GM23248 (cell line): ENCODE data around the gene NFX1. TPM values are rescaled to one million over a fixed set of nuclear protein-coding genes. Genes with fewer than 3 reads are reported as not detected.

ENCODE experiments used
- DNase-seq: peaks from one replicate; pipeline ENCODE4 v3.0.0-alpha.2; 2015
- H2AFZ ChIP-seq: fragments of 200-600 bp; sonication (generic); 2 replicates; pipeline ENCODE4 v1.6.1; 2016; ENCODE audit warnings: antibody characterized with exemption
- H3F3A ChIP-seq: fragments of 200-600 bp; sonication (generic); 2 replicates; pipeline ENCODE4 v1.6.1; 2016; ENCODE audit warnings: mild to moderate bottlenecking, antibody characterized with exemption, mixed run types; ENCODE audit not compliant: insufficient read depth
- H3K27ac ChIP-seq: fragments of 200-600 bp; sonication (generic); 2 replicates; pipeline ENCODE4 v1.5.1; 2016; ENCODE audit warnings: mild to moderate bottlenecking
- H3K27me3 ChIP-seq: fragments of 200-600 bp; sonication (generic); replicated peaks from 2 replicates; pipeline ENCODE4 v1.6.1; 2016; ENCODE audit warnings: mild to moderate bottlenecking; ENCODE audit not compliant: insufficient read depth
- H3K36me3 ChIP-seq: fragments of 200-600 bp; sonication (generic); 2 replicates; pipeline ENCODE4 v1.6.1; 2016; ENCODE audit warnings: low read depth, mild to moderate bottlenecking
- H3K4me1 ChIP-seq: fragments of 200-600 bp; sonication (generic); 2 replicates; pipeline ENCODE4 v1.6.1; 2016; ENCODE audit warnings: mild to moderate bottlenecking; ENCODE audit not compliant: insufficient read depth
- H3K4me2 ChIP-seq: fragments of 200-600 bp; sonication (generic); one replicate; pipeline ENCODE4 v1.6.1; 2016; ENCODE audit warnings: mild to moderate bottlenecking; ENCODE audit not compliant: unreplicated experiment
- H3K4me3 ChIP-seq: fragments of 200-600 bp; sonication (generic); 2 replicates; pipeline ENCODE4 v1.5.1; 2016; ENCODE audit warnings: mild to moderate bottlenecking
- H3K79me2 ChIP-seq: fragments of 200-600 bp; sonication (generic); 2 replicates; pipeline ENCODE4 v1.6.1; 2016; ENCODE audit warnings: mild to moderate bottlenecking; ENCODE audit not compliant: insufficient read depth
- H3K9ac ChIP-seq: fragments of 200-600 bp; sonication (generic); 2 replicates; pipeline ENCODE4 v1.6.1; 2016; ENCODE audit warnings: mild to moderate bottlenecking
- H3K9me2 ChIP-seq: fragments of 200-600 bp; sonication (generic); 2 replicates; pipeline ENCODE4 v1.6.1; 2016; ENCODE audit warnings: mixed run types, mild to moderate bottlenecking, moderate library complexity; ENCODE audit not compliant: insufficient read depth
- H3K9me3 ChIP-seq: fragments of 200-600 bp; sonication (generic); one replicate; pipeline ENCODE4 v1.6.1; 2017; ENCODE audit warnings: low read depth
- H4K20me1 ChIP-seq: fragments of 200-600 bp; sonication (generic); 2 replicates; pipeline ENCODE4 v1.6.0; 2016; ENCODE audit not compliant: insufficient read depth
- EZH2 ChIP-seq: fragments of 200-600 bp; sonication (generic); IDR thresholded peaks from 2 replicates; pipeline ENCODE4 v1.6.1; 2018; ENCODE audit warnings: antibody characterized with exemption, mild to moderate bottlenecking; ENCODE audit not compliant: insufficient read depth, poor library complexity, severe bottlenecking
- EZH2phosphoT487 ChIP-seq: fragments of 200-600 bp; sonication (generic); IDR thresholded peaks from 2 replicates; pipeline ENCODE4 v1.6.1; 2018; ENCODE audit warnings: antibody characterized with exemption, moderate library complexity, mild to moderate bottlenecking, low read depth; ENCODE audit not compliant: insufficient read depth
- WGBS, 2 experiments: methylation state at CpG; one replicate each; pipeline ENCODE4 v1.1.6; 2015 to 2017; ENCODE audit warnings: low lambda C conversion rate in 2 of 2, low coverage in 1 of 2; ENCODE audit errors: missing lambda C conversion rate in 2 of 2; 5-methylcytosine and 5-hydroxymethylcytosine counted together
- in situ Hi-C: fragments of 300-500 bp; cut with MboI; formaldehyde crosslinking; loops from 2 replicates; pipeline ENCODE4 v1.15.0; 2020
- polyA plus RNA-seq: library from polyadenylated mRNA; unstranded; fragments of >200 nt; fragmentation: Nextera tagmentation; extraction: Ambion mirVana; gene quantifications from 2 replicates; pipeline ENCODE4 v1.2.1, GENCODE V29; 2016
- total RNA-seq: library from RNA; depleted of rRNA; stranded (reverse); fragments of >200 nt; shearing (Covaris generic); gene quantifications from 2 replicates; pipeline ENCODE4 v1.2.3, GENCODE V29; 2014

The NFX1 gene
- total and polyA plus RNA-seq, 2 experiments from 2014 or later: 23.8 to 28.1 TPM

DNA sequence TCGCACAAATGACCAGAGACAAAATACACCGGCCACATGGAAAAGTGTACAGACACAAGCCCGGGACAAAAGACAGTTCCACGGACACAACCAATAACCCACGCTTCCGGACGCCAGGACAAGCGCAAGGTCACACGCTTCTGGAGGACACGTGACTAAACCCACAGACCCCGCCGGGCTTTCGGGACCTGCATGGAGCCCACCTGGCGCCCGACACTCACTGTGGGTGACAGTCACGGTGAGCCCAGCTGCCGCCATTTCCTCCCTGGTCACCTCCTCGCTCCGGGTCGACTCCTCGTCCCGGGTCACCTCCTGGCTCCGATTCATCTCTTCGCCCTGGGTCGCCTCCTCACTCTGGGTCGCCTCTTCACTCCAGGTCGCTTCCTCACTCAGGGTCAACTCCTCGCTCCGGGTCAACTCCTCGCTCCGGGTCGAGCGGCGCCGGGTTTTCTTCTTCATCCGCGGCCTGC is 26.3 kb upstream of the NFX1 start:
- Histone ChIP-seq H3K27ac (peak overlapping the region; percentile 51), H3F3A (no peaks in the 10 kb centered on the region), H3K79me2 (peaks cover 82% of the 10 kb centered on the region), H3K4me2 (peak overlapping the region; percentile 98), H3K36me3 (peaks cover 38% of the 10 kb centered on the region), H3K9me2 (no peaks in the 10 kb centered on the region), H3K27me3 (no peaks in the 10 kb centered on the region), H3K9me3 (no peaks in the 10 kb centered on the region), H3K4me3 (peak overlapping the region; percentile 97), H3K4me1 (peaks cover 17% of the 10 kb centered on the region), H3K9ac (peak overlapping the region; percentile 90), H4K20me1 (no peaks in the 10 kb centered on the region), H2AFZ (peak overlapping the region; percentile 95)
- in situ Hi-C loops: no loop called here
- WGBS, 2 experiments: 1 to 2% methylated on average over 33 to 37 of the region's 37 CpGs
- TF ChIP-seq EZH2phosphoT487: no peak
- no peak for TF ChIP-seq EZH2
- peak; percentile 51 for DNase-seq

DNA sequence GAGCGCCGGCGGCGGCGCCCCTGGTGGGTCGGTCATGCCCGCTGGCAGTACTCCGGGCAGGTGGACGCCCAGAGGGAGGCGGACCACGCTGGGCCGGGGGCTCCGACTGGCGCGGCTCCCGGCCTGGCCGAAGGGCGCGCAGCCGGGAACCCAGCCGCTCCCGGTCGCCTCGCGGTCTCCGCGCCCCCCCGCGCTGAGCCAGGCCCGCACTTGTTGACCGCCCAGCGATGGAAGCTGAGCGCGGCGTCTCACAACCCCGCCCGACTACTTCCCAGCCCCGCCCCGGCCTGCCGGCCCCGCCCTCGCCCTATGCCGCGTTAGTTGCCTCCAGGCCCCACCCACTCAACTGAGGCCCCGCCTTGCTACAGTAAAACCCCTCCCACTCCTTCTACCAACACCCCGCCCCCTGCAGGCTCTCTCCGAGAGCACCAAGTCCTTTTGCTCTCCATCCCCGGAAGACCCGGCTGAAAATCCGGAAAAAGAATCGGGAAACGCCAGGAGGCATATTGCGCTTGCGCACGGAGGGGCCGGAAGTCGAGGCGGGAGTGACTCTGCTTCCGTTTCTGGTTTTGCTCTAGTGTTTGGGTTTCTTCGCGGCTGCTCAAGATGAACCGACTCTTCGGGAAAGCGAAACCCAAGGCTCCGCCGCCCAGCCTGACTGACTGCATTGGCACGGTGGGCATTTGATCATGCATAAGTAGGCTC is 25.7 kb upstream of the NFX1 start, which contains the start of the genes BAG1 and CHMP5:
TSS of gene BAG1 (minus strand) at position 236 of the 705 bp plus-strand sequence.
TSS of gene CHMP5 (plus strand) at position 577 of the 705 bp plus-strand sequence. CDS start at position 607, 30 bp downstream.
- DNase-seq: peak; percentile 100
- H2AFZ ChIP-seq: peak within 1 kb of the TSS; percentile 95
- no peaks in the 10 kb centered on the region for H3K9me2 ChIP-seq
- in situ Hi-C loops: no loop called here
- H3F3A ChIP-seq: no peaks in the 10 kb centered on the region
- H3K79me2 ChIP-seq: peaks cover 85% of the 10 kb centered on the region
- 1% methylated on average over 28 to 59 of the region's 67 CpGs for WGBS, 2 experiments
- H3K9ac ChIP-seq: peak within 1 kb of the TSS; percentile 93
- H3K36me3 ChIP-seq: peaks cover 40% of the 10 kb centered on the region
- H3K27me3 ChIP-seq: no peaks in the 10 kb centered on the region
- H3K4me2 ChIP-seq: peak within 1 kb of the TSS; percentile 99
- no peaks in the 10 kb centered on the region for H3K9me3 ChIP-seq
- TF ChIP-seq EZH2: no peak
- no peak for TF ChIP-seq EZH2phosphoT487
- H3K4me3 ChIP-seq: peak within 1 kb of the TSS; percentile 97
- H3K27ac ChIP-seq: peak within 1 kb of the TSS; percentile 51
- H3K4me1 ChIP-seq: peaks cover 17% of the 10 kb centered on the region
- no peaks in the 10 kb centered on the region for H4K20me1 ChIP-seq

DNA sequence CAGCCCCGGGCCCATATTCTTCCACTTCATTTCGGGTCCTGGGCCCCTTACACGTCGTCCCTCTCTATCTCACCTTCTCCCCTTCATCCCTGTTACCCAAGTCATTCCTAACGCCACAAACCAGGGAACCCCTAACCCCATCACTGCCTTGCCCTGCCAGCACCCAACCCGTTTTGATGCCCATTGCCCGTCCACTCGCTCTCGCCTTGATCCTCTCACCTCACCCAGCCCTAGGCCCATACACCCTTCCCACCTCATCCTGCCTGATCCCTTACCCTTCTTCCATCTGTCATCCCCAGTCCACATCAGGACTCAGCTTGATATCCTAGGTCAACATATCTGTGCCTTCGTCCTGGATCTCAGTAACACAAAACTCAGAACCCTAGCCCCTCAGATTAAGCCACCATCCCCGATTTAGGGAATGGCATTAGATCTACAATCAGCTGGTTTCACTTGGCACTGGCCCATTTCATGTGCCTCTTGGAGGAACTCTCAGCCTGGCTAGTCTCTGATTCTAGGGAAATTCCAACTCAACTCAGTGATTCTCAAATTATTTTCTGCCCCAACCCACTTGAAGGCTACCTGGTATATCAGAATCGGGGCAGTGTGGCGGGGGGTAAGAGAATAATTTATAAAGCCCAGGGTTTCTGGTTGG is 25.0 kb upstream of the NFX1 start:
- Histone ChIP-seq H3F3A (0 out of 2 replicates have a peak, but pooled peaks cover 4% of the 10 kb centered on the region), H3K9me2 (no peaks in the 10 kb centered on the region), H3K27ac (peak overlapping the region; percentile 50), H3K9me3 (no peaks in the 10 kb centered on the region), H3K4me1 (peaks cover 17% of the 10 kb centered on the region), H3K4me2 (peak overlapping the region; percentile 99), H3K79me2 (peaks cover 91% of the 10 kb centered on the region), H3K4me3 (peak overlapping the region; percentile 88), H3K27me3 (no peaks in the 10 kb centered on the region), H3K9ac (peak overlapping the region; percentile 93), H4K20me1 (no peaks in the 10 kb centered on the region), H2AFZ (peak overlapping the region; percentile 60), H3K36me3 (peaks cover 43% of the 10 kb centered on the region)
- in situ Hi-C loops: no loop called here
- TF ChIP-seq EZH2: no peak
- no peak for TF ChIP-seq EZH2phosphoT487
- peak; percentile 51 for DNase-seq
- 11 to 14% methylated on average over 13 of the region's 13 CpGs for WGBS, 2 experiments

DNA sequence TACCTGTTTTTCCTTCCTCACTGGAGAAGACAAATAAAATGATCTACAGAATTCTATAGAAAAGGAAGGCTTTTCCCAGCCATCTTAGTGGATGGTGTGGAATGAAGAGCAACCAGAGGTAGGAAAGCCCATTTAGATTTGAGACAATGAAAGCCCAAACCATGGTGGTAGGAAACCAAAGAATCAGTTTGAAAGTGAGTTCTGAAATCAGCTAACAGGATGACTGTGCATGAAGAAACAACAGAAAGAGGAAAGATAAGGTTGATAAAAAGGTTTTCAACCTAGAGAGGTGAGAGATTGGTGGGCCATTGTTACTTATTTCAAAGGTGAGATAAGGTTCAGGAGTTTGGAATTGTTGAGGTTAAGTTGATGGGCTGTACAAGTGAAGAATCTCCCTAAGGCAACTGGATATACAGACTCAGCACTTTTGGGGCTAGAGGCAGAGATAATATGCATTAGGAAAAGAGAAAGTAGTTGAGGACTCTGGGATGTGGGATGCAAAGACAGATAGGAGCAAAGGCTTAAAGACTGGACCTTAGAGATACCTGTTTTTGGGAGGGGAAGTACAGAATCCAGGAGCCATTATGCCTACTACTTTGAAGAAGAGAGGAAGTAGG is 23.1 kb upstream of the NFX1 start:
- H4K20me1 ChIP-seq: no peaks in the 10 kb centered on the region
- 0 out of 2 replicates have a peak, but pooled peaks cover 5% of the 10 kb centered on the region for H3F3A ChIP-seq
- no peak for DNase-seq
- H3K4me1 ChIP-seq: peaks cover 17% of the 10 kb centered on the region
- H3K4me2 ChIP-seq: no peak overlapping the region
- H3K79me2 ChIP-seq: peaks cover 77% of the 10 kb centered on the region
- H3K9me2 ChIP-seq: no peaks in the 10 kb centered on the region
- TF ChIP-seq EZH2 (no peak), EZH2phosphoT487 (no peak)
- H3K9me3 ChIP-seq: no peaks in the 10 kb centered on the region
- no peaks in the 10 kb centered on the region for H3K27me3 ChIP-seq
- H2AFZ ChIP-seq: no peak overlapping the region
- H3K36me3 ChIP-seq: peaks cover 47% of the 10 kb centered on the region
- no peak overlapping the region for H3K4me3 ChIP-seq
- H3K27ac ChIP-seq: no peak overlapping the region
- in situ Hi-C loops: no loop called here
- peak overlapping the region; percentile 7; the same call in 1 of the 2 replicates for H3K9ac ChIP-seq
